Keratinocyte (primary cell): Measurements from ENCODE around the gene NDUFA11. TPM values are rescaled to one million over a fixed set of nuclear protein-coding genes. Genes with fewer than 3 reads are reported as not detected.

Experiments used
- DNase-seq: peaks from one replicate; pipeline ENCODE4 v3.0.0-alpha.2; 2011; ENCODE audit warnings: low read depth, missing footprints, low spot score
- FAIRE-seq: peaks from 2 replicates; lab custom pipeline; 2011; peaks lifted over from hg19 to GRCh38; lab: Jason Lieb, UNC
- H2AFZ ChIP-seq: 2 replicates; pipeline ENCODE4 v1.6.0; 2012; ENCODE audit warnings: low read length, control low read depth, inconsistent platforms; ENCODE audit not compliant: control insufficient read depth
- H3K27ac ChIP-seq: 2 replicates; pipeline ENCODE4 v1.5.1; 2011; ENCODE audit warnings: low read length; ENCODE audit not compliant: control insufficient read depth, insufficient read depth
- H3K27me3 ChIP-seq: 3 replicates; pipeline ENCODE4 v1.6.0; 2011; ENCODE audit warnings: low read length; ENCODE audit not compliant: control insufficient read depth, insufficient read depth; ENCODE audit errors: extremely low read depth
- H3K36me3 ChIP-seq, 2 experiments: 2 replicates in 1 of 2; 3 replicates in 1 of 2; pipeline ENCODE4 v1.5.1; 2011; ENCODE audit warnings: low read length in 2 of 2, mild to moderate bottlenecking in 1 of 2; ENCODE audit not compliant: control insufficient read depth in 2 of 2, insufficient read depth in 2 of 2; ENCODE audit errors: extremely low read depth in 1 of 2
- H3K4me1 ChIP-seq: 3 replicates; pipeline ENCODE4 v1.5.1; 2011; ENCODE audit warnings: low read length; ENCODE audit not compliant: control insufficient read depth, insufficient read depth; ENCODE audit errors: extremely low read depth
- H3K4me2 ChIP-seq: 3 replicates; pipeline ENCODE4 v1.6.0; 2011; ENCODE audit warnings: low read depth, low read length; ENCODE audit not compliant: control insufficient read depth, insufficient read depth; ENCODE audit errors: extremely low read depth
- H3K4me3 ChIP-seq, 3 experiments: fragments of 200-600 bp in 1 of 3; sonication (generic) in 1 of 3; 2 replicates in 2 of 3; 3 replicates in 1 of 3; pipeline ENCODE4 v1.5.1; 2011 to 2016; ENCODE audit warnings: low read length in 3 of 3, mild to moderate bottlenecking in 3 of 3, control low read depth in 2 of 3, inconsistent platforms in 1 of 3, low read depth in 1 of 3, mixed read lengths in 1 of 3, mixed run types in 1 of 3, moderate library complexity in 1 of 3; ENCODE audit not compliant: control insufficient read depth in 2 of 3, insufficient read depth in 2 of 3; ENCODE audit errors: extremely low read depth in 1 of 3
- H3K79me2 ChIP-seq: 2 replicates; pipeline ENCODE4 v1.6.0; 2012; ENCODE audit warnings: low read length; ENCODE audit not compliant: control insufficient read depth, insufficient read depth
- H3K9ac ChIP-seq: 3 replicates; pipeline ENCODE4 v1.6.0; 2011; ENCODE audit warnings: low read length; ENCODE audit not compliant: control insufficient read depth, insufficient read depth; ENCODE audit errors: extremely low read depth
- H3K9me1 ChIP-seq: 3 replicates; pipeline ENCODE4 v1.6.0; 2011; ENCODE audit warnings: low read length; ENCODE audit not compliant: control insufficient read depth, insufficient read depth; ENCODE audit errors: extremely low read depth
- H3K9me3 ChIP-seq: 2 replicates; pipeline ENCODE4 v1.5.1; 2012; ENCODE audit warnings: low read depth, low read length; ENCODE audit not compliant: control insufficient read depth
- H4K20me1 ChIP-seq: 3 replicates; pipeline ENCODE4 v1.6.0; 2011; ENCODE audit warnings: low read length; ENCODE audit not compliant: control insufficient read depth, insufficient read depth; ENCODE audit errors: extremely low read depth
- EZH2 ChIP-seq: IDR thresholded peaks from one replicate; pipeline ENCODE4 v1.6.1; 2012; ENCODE audit warnings: inconsistent platforms, mild to moderate bottlenecking, low read length, moderate library complexity
- dilution Hi-C: fragments of 300-500 bp; cut with MboI; formaldehyde crosslinking; loops from one replicate; pipeline ENCODE4 v1.7.0; 2020; ENCODE audit warnings: low sequenced_read_pairs; ENCODE audit not compliant: extremely low pct_ligation_motif_present
- polyA plus RNA-seq, 5 experiments: library from polyadenylated mRNA; depleted of rRNA in 3 of 5; stranded (reverse) in 3 of 5; stranded (forward) in 1 of 5; unstranded in 1 of 5; fragments of >200 nt; gene quantifications; 1 replicate in 1 of 5; 2 replicates in 3 of 5; 3 replicates in 1 of 5; pipeline versions ENCODE4 v1.2.1 to v1.2.3, GENCODE V29; 2011 to 2012; ENCODE audit warnings: missing spikeins in 2 of 5, low read depth in 1 of 5, low replicate concordance in 1 of 5
- TF ChIP-seq, protein P1 (sequence below), 3 experiments: IDR thresholded peaks in 1 of 3; conservative IDR thresholded peaks in 1 of 3; optimal IDR thresholded peaks in 1 of 3; 2 replicates in 2 of 3; 3 replicates in 1 of 3; pipeline versions ENCODE3 to v1.5.1; 2011; ENCODE audit warnings: low read length in 3 of 3, mild to moderate bottlenecking in 3 of 3, moderate library complexity in 2 of 3, control low read depth in 1 of 3, inconsistent platforms in 1 of 3; ENCODE audit not compliant: insufficient read depth in 2 of 3; ENCODE audit errors: extremely low read depth in 1 of 3

The NDUFA11 gene
- polyA plus RNA-seq, 1 donor (not counting 4 experiments of a cell fraction or from before 2014, with no cell fraction given): 122 TPM

DNA sequence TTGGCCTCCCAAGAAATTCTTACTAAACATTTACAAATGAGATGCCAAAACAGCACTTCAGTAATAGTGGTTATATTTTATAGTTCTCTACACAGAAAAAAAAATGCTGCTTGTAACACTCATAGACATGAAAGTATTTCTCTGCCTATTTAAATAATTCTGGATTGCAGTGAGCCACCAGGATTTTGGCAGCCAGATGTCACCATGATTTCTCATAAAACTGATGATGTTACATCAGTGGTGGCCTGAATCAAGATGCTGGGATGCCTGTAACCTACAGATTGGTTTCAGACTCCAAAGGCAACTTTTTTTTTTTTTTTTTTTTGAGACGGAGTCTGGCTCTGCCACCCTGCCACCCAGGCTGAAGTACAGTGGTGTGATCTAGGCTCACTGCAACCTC, 7.8 kb upstream of the NDUFA11 start:
- Histone ChIP-seq H3K4me2 (no peak overlapping the region), H3K9ac (no peak overlapping the region), H3K4me3 (no peak overlapping the region), H3K27me3 (no peaks in the 10 kb centered on the region), H4K20me1 (no peaks in the 10 kb centered on the region), H3K79me2 (no peaks in the 10 kb centered on the region), H3K9me3 (no peaks in the 10 kb centered on the region), H3K36me3 (peaks cover 0 to 3% of the 10 kb centered on the region in 2 experiments), H2AFZ (no peak overlapping the region), H3K9me1 (no peaks in the 10 kb centered on the region), H3K27ac (no peak overlapping the region), H3K4me1 (peaks cover 20% of the 10 kb centered on the region)
- FAIRE-seq (no peak), DNase-seq (no peak)
- dilution Hi-C loops: no loop called here
- TF ChIP-seq EZH2: no peak
- TF ChIP-seq, protein P1, sequence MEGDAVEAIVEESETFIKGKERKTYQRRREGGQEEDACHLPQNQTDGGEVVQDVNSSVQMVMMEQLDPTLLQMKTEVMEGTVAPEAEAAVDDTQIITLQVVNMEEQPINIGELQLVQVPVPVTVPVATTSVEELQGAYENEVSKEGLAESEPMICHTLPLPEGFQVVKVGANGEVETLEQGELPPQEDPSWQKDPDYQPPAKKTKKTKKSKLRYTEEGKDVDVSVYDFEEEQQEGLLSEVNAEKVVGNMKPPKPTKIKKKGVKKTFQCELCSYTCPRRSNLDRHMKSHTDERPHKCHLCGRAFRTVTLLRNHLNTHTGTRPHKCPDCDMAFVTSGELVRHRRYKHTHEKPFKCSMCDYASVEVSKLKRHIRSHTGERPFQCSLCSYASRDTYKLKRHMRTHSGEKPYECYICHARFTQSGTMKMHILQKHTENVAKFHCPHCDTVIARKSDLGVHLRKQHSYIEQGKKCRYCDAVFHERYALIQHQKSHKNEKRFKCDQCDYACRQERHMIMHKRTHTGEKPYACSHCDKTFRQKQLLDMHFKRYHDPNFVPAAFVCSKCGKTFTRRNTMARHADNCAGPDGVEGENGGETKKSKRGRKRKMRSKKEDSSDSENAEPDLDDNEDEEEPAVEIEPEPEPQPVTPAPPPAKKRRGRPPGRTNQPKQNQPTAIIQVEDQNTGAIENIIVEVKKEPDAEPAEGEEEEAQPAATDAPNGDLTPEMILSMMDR (optimal IDR thresholded peaks at IDR 0.05 in 1 of 3, IDR thresholded peaks at IDR 0.05 in 1 of 3, conservative IDR thresholded peaks at IDR 0.05 in 1 of 3; ENCODE audit: extremely low read depth in 1 of 3, insufficient read depth in 2 of 3, low read length in 3 of 3): no peak

DNA sequence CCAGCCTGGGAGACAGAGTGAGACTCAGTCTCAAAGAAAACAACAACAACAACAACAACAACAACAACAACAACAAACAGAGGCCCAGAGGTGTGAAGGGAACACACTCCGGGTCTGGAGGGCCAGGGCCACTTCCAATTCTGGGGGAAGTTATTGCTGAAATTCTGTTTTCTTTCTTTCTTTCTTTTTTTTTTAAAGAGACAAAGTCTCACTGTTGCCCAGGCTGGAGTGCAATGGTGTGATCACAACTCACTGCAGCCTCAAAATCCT, 7.0 kb upstream of the NDUFA11 start:
- H3K4me1 ChIP-seq: peaks cover 20% of the 10 kb centered on the region
- TF ChIP-seq, protein P1 (optimal IDR thresholded peaks at IDR 0.05 in 1 of 3, IDR thresholded peaks at IDR 0.05 in 1 of 3, conservative IDR thresholded peaks at IDR 0.05 in 1 of 3; ENCODE audit: extremely low read depth in 1 of 3, insufficient read depth in 2 of 3, low read length in 3 of 3): no peak
- TF ChIP-seq EZH2: no peak

More for the DNA sequence above, 7.0 kb upstream of the NDUFA11 start:
- H3K9me1 ChIP-seq: no peaks in the 10 kb centered on the region
- H3K79me2 ChIP-seq: no peaks in the 10 kb centered on the region
- H3K4me3 ChIP-seq: no peak overlapping the region
- no peaks in the 10 kb centered on the region for H3K27me3 ChIP-seq
- H2AFZ ChIP-seq: no peak overlapping the region
- no peak overlapping the region for H3K4me2 ChIP-seq
- H3K36me3 ChIP-seq: no peaks in the 10 kb centered on the region
- no peak overlapping the region for H3K27ac ChIP-seq
- no peak for FAIRE-seq
- no peaks in the 10 kb centered on the region for H3K9me3 ChIP-seq
- H4K20me1 ChIP-seq: no peaks in the 10 kb centered on the region
- H3K9ac ChIP-seq: no peak overlapping the region
- DNase-seq: no peak
- dilution Hi-C loops: no loop called here
